ENCODE results near the gene GTPBP4. TPM values are rescaled to one million over a fixed set of nuclear protein-coding genes. Genes with fewer than 3 reads are reported as not detected.

The GTPBP4 gene
- total and polyA plus RNA-seq, 9 of the 15 experiments (the other 6 are each of a cell fraction or from before 2014, with no cell fraction given): 79.0 to 155 (median 128) TPM

DNA sequence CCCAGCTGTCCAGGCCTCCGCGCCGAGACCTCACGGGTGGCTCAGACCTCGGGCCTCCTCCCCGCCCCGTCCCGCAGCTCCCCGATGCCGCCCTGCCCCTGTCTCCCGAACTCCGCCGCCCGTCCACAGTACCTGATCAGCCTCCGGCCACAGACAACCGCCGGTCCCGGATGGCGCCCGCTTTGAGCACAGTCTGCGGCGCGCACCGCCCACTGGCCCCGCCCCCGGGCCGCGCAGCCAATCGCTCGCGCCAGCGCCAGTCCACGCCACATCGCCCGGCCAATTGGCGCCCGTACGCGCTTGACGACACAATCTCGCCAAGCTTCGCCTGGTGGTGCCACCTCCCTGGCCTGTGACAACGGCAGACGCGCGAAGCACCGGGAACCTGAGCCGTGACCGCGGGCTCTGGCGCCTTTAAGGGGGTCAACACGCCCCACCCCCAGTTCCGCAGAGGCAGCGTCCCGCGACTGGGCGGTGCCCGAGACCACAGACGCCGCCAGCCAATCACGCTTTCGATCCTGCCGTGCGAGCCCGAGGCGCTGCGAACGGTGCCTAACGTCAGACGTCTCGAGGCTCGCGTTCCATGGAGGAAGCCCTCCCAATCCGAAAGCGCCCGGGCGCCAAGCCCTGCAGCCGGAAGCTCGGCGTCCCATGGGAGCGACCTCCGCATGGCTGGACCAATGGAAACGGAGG is 60.6 kb downstream of the GTPBP4 start, which contains the start of gene IDI1 (continued):
- TF ChIP-seq, protein P1, sequence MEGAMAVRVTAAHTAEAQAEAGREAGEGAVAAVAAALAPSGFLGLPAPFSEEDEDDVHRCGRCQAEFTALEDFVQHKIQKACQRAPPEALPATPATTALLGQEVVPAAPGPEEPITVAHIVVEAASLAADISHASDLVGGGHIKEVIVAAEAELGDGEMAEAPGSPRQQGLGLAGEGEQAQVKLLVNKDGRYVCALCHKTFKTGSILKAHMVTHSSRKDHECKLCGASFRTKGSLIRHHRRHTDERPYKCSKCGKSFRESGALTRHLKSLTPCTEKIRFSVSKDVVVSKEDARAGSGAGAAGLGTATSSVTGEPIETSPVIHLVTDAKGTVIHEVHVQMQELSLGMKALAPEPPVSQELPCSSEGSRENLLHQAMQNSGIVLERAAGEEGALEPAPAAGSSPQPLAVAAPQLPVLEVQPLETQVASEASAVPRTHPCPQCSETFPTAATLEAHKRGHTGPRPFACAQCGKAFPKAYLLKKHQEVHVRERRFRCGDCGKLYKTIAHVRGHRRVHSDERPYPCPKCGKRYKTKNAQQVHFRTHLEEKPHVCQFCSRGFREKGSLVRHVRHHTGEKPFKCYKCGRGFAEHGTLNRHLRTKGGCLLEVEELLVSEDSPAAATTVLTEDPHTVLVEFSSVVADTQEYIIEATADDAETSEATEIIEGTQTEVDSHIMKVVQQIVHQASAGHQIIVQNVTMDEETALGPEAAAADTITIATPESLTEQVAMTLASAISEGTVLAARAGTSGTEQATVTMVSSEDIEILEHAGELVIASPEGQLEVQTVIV (CRISPR knock-in tag; IDR thresholded peaks at IDR 0.05; ENCODE audit: borderline replicate concordance): no peak
- TF ChIP-seq TEAD4 (IDR thresholded peaks at IDR 0.05; ENCODE audit: low read length) (peak; percentile 14; the same call in 1 of the 2 replicates), TEAD4 (CRISPR knock-in tag; IDR thresholded peaks at IDR 0.05; ENCODE audit: borderline replicate concordance) (no peak), ZNF316 (IDR thresholded peaks at IDR 0.05) (no peak), MBD2 (IDR thresholded peaks at IDR 0.05; ENCODE audit: borderline replicate concordance, low read depth) (peak; percentile 94), MCM5 (IDR thresholded peaks at IDR 0.05; ENCODE audit: low read depth) (no peak), RNF2 (IDR thresholded peaks at IDR 0.05) (0 out of 2 replicates have a peak, but pooled peaks have one; percentile 68), NR3C1 (CRISPR knock-in tag; IDR thresholded peaks at IDR 0.05) (peak; percentile 60; the same call in 1 of the 2 replicates), PHB2 (IDR thresholded peaks at IDR 0.05; ENCODE audit: low read depth) (no peak), ESRRA (IDR thresholded peaks at IDR 0.05; ENCODE audit: borderline replicate concordance, low read depth) (peak; percentile 84; the same call in 1 of the 2 replicates), GABPB2 (CRISPR knock-in tag; conservative IDR thresholded peaks at IDR 0.05) (no peak), TAF9B (IDR thresholded peaks at IDR 0.05; ENCODE audit: partially characterized antibody) (peak; percentile 56), TEAD1 (CRISPR knock-in tag; IDR thresholded peaks at IDR 0.05) (peak in 1 of 2 experiments; percentile 22; a peak in 1 of 4 replicates), ELF4 (CRISPR knock-in tag; IDR thresholded peaks at IDR 0.05) (no peak; the same call in 1 of the 2 replicates)
- TF ChIP-seq, protein P2, sequence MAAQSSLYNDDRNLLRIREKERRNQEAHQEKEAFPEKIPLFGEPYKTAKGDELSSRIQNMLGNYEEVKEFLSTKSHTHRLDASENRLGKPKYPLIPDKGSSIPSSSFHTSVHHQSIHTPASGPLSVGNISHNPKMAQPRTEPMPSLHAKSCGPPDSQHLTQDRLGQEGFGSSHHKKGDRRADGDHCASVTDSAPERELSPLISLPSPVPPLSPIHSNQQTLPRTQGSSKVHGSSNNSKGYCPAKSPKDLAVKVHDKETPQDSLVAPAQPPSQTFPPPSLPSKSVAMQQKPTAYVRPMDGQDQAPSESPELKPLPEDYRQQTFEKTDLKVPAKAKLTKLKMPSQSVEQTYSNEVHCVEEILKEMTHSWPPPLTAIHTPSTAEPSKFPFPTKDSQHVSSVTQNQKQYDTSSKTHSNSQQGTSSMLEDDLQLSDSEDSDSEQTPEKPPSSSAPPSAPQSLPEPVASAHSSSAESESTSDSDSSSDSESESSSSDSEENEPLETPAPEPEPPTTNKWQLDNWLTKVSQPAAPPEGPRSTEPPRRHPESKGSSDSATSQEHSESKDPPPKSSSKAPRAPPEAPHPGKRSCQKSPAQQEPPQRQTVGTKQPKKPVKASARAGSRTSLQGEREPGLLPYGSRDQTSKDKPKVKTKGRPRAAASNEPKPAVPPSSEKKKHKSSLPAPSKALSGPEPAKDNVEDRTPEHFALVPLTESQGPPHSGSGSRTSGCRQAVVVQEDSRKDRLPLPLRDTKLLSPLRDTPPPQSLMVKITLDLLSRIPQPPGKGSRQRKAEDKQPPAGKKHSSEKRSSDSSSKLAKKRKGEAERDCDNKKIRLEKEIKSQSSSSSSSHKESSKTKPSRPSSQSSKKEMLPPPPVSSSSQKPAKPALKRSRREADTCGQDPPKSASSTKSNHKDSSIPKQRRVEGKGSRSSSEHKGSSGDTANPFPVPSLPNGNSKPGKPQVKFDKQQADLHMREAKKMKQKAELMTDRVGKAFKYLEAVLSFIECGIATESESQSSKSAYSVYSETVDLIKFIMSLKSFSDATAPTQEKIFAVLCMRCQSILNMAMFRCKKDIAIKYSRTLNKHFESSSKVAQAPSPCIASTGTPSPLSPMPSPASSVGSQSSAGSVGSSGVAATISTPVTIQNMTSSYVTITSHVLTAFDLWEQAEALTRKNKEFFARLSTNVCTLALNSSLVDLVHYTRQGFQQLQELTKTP (IDR thresholded peaks at IDR 0.05; ENCODE audit: low read depth in 1 of 2, partially characterized antibody in 2 of 2): no peak
- TF ChIP-seq, protein P3, sequence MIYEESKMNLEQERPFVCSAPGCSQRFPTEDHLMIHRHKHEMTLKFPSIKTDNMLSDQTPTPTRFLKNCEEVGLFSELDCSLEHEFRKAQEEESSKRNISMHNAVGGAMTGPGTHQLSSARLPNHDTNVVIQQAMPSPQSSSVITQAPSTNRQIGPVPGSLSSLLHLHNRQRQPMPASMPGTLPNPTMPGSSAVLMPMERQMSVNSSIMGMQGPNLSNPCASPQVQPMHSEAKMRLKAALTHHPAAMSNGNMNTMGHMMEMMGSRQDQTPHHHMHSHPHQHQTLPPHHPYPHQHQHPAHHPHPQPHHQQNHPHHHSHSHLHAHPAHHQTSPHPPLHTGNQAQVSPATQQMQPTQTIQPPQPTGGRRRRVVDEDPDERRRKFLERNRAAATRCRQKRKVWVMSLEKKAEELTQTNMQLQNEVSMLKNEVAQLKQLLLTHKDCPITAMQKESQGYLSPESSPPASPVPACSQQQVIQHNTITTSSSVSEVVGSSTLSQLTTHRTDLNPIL (CRISPR knock-in tag; IDR thresholded peaks at IDR 0.05): no peak
- TF ChIP-seq, protein P4, sequence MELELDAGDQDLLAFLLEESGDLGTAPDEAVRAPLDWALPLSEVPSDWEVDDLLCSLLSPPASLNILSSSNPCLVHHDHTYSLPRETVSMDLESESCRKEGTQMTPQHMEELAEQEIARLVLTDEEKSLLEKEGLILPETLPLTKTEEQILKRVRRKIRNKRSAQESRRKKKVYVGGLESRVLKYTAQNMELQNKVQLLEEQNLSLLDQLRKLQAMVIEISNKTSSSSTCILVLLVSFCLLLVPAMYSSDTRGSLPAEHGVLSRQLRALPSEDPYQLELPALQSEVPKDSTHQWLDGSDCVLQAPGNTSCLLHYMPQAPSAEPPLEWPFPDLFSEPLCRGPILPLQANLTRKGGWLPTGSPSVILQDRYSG (tag; conservative IDR thresholded peaks at IDR 0.05; ENCODE audit: low read depth): no peak

All from K562 (cell line).